HG02798 (cell line): Measurements from ENCODE around the gene MFSD6L.
"Not testable (repeated sequence)": the region's sequence is repeated elsewhere in the genome, so short reads cannot be mapped to it uniquely, and the experiment has no call there.

ENCODE experiments used
- ATAC-seq: cut with Tn5 transposase; IDR thresholded peaks from one replicate; pipeline ENCODE4 v1.9.1; 2021; ENCODE audit warnings: mild to moderate bottlenecking; ENCODE audit not compliant: unreplicated experiment, poor library complexity

Gene MFSD6L

DNA sequence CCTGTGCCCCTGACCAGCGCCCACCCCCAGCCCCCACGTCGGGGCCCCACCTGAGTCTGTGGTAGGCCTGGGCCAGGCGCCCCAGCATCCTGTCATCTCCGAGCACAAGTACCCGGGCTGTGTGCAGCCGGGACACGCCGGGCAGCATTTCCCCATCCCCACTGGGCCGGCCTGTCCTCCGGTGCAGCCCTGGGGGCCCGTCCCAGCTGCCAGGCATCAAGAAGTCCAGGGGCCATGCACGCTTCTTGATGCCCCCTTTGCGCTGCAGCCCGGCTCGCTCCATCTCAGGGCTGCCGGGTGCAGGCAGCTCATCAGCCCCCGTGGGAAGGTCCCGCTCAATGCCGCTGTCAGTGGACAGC is 29.3 kb upstream of the MFSD6L start:
- ATAC-seq, result no peak

DNA sequence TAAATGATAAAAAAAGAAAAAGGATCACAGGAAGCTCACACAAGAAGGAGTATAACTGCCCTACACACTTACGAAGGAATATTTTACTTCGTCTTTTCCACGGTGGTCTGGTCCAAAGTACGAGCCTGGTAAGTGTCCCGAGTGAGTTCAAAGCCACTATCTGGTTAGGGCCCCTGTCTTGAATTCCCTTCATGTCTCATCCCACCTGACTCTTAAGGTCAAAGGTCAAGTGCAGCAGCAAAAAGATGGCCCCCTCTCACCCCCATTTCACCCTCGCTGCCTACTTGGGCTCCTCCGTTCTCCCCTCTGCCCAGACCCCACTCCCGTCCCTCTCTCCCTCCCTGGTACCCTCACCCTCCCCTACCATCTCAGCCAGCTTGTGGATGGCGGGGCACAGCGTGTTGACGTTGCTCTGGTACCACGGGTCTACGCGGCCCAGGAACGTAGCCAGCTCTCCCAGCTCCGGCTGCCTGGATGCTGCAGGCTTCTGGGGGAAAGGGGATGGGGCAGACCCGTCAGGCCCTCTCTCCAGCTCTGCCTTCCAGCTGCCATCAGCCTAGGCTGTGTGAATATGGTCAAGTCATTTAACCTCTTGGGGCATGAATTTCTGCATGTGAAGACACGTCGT is 27.8 kb upstream of the MFSD6L start:
- no peak for ATAC-seq

DNA sequence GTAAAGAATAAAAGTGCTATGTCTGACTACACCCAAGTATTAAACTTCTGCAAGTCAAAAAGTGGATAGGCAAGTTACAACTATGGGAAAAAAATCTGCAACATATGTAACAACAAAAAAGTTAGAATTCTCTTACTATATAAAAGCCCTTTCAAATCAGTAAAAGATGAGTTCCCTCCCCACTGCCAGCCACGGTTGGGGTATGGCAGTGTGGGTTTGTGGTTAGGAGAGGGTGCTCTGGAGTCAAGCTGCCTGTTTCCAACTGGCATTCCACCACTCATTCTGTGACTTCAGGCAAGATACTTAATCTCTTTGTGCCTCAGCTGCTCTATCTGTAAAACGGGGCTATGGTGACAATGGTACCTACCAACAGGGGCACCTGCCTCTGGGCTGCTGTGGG is 26.6 kb upstream of the MFSD6L start:
- no peak for ATAC-seq

DNA sequence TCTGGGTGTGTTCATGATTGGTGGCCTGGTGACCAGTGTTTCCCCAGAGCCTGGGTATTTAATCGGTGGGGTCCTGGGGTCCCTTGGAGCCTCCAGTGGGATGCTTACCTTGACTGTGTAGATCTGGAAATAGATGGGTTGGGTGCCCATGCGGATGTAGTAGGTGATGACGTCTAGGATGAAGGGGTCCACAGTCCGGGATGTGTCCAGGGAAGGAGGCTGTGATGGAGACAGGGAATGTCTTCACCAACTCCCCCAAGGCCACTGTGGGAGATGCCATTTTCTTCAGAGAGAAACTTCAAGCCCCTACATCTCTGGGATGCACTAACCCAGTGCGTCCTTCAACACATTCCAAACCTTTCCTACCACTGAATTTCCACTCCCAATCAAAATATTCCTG is 24.1 kb upstream of the MFSD6L start:
- no peak for ATAC-seq

GRCh38 chr17:8822401-8823035 is 23.4 kb upstream of the MFSD6L start:
- no peak for ATAC-seq

DNA sequence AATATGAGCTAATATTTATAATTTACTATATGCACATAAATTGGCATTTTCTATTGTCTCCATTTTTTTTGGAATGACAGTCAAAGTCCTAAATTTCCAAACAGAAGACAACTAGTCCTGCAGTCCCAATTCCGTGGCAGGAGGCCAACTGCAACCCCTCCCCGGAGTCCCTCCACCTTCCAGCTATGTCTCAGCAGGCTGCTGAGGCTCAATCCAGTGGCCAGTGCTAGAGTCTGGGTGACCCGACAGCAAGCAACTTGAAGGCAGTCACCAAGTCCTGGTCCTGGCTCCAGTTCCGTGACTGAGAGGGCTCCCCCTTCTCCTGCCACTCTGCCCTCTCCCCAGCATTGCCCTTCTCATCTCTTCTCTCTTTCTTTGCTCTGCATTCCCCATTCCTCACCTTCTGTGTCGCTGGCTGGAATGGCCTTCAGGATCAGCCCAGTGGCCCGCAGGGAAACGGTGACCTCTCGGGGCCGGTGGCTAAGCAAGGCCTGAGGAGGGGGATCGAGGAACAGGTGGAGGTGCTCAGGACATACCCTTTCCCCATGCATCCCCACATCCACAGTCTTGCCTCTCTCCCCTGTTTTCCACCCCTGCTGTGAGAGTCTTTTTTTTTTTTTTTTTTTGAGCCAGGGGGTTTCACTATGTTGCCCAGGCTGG is 22.4 kb upstream of the MFSD6L start:
- ATAC-seq, result no peak

GRCh38 chr17:8820311-8821010 is 21.3 kb upstream of the MFSD6L start:
- ATAC-seq, result no peak

- no peak for ATAC-seq
Observed at GRCh38 chr17:8818654-8819330, 19.6 kb upstream of the MFSD6L start.

GRCh38 chr17:8818047-8818446 is 18.9 kb upstream of the MFSD6L start:
- ATAC-seq, result no peak

GRCh38 chr17:8806926-8807550 is 7.9 kb upstream of the MFSD6L start:
- ATAC-seq, result peak; percentile 87

- ATAC-seq, result no peak
Observed at GRCh38 chr17:8806253-8806925, 7.2 kb upstream of the MFSD6L start.

GRCh38 chr17:8805396-8805795 is 6.2 kb upstream of the MFSD6L start:
- not testable (repeated sequence) for ATAC-seq

DNA sequence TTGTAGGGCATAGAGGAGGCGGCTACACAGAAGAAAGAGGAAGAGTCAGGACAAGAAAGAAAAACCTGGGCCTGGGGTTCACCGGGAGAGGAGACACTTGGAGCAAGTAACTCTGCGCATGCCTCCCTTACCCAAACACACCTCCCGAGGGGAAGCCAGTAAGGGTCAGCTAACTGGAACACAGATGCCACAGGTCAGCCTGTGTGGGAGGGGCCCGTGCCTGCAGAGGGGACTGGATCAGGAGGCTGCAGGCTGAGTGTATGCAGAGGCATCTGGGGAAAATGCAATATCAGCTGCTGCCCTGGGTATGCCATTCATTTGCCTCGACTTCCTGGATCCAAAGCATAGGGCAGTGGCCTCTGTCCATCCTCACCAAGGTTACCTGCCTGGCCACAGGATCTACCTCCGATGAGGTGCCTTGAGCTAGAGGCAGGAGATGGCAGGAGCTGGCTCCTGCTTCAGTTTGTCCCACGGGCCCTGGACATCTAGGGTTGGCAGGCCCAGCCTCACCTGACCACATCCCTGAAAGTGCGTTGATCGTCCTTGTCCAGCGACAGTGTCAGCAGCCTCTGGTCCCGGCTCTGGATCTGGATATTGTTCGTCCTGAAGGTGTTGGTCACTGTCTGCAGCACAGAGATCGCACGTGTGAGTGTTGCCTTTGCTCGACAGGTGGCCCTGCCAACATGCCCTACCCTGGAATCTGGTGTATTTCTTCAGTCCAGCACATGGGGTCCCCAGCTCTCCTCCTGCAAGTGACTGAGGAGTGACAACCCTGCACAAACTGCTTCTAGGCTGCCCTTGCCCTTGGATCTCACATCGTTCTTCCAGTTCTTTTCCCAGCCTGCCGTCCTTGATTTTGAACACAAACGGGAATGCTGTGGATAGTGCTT is 4.6 kb upstream of the MFSD6L start:
- ATAC-seq, result no peak

- no peak for ATAC-seq
Observed at GRCh38 chr17:8801135-8801840, 2.1 kb upstream of the MFSD6L start.

DNA sequence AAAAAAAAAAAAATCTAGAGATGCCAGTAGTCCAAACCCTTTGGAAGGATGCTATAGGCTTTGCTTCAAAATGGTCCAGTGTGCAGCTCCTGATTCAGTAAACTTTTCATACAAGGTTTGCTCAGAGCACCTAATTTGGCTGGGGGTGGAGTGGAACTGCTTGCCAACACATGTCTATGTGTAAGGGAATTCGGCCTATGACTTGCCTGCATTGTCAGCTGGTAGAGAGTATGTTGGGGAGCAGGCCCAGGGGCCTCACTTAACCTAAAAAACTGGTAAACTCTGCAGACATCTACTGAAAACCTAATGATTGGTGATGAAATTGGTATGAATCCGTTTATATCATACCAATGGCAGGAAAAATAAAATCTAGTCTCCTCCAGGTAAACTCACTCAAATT is 1.5 kb upstream of the MFSD6L start:
- no peak for ATAC-seq

GRCh38 chr17:8799570-8800212 is 526 bp upstream of the MFSD6L start:
- ATAC-seq, result no peak

GRCh38 chr17:8798176-8798845 is 854 bp downstream of the MFSD6L start:
- no peak for ATAC-seq
